Neural cell (in vitro differentiated cells): ENCODE measurements around the gene TNFAIP8L1.

Source experiments
- CTCF ChIP-seq: fragments of 450-650 bp; IDR thresholded peaks from 2 replicates; pipeline ENCODE4 v1.5.1; 2014; ENCODE audit warnings: antibody characterized with exemption, mild to moderate bottlenecking, moderate library complexity; ENCODE audit not compliant: poor library complexity, severe bottlenecking
- EZH2 ChIP-seq: fragments of 200-600, 300-800 bp; shearing (Covaris generic), sonication (generic); IDR thresholded peaks from 2 replicates; pipeline ENCODE4 v1.6.1; 2014; ENCODE audit warnings: antibody characterized with exemption, low read length, borderline replicate concordance, mild to moderate bottlenecking; ENCODE audit not compliant: insufficient read depth, poor library complexity, severe bottlenecking
- POLR2AphosphoS5 ChIP-seq: IDR thresholded peaks from 2 replicates; pipeline ENCODE4 v1.6.1; 2012
- RAD21 ChIP-seq: fragments of 450-650 bp; conservative IDR thresholded peaks from 2 replicates; pipeline ENCODE4 v1.6.1; 2014; ENCODE audit warnings: antibody characterized with exemption, mild to moderate bottlenecking, moderate library complexity
- REST ChIP-seq: IDR thresholded peaks from 2 replicates; pipeline ENCODE4 v1.6.1; 2012; ENCODE audit warnings: borderline replicate concordance
- TAF1 ChIP-seq: IDR thresholded peaks from 2 replicates; pipeline ENCODE4 v1.6.1; 2012; ENCODE audit warnings: low read depth

- peak; percentile 29 for TF ChIP-seq TAF1
- no peak for TF ChIP-seq CTCF
- TF ChIP-seq EZH2, result no peak
- TF ChIP-seq RAD21, result no peak
- TF ChIP-seq POLR2AphosphoS5, result peak; percentile 88
- TF ChIP-seq REST, result no peak
Observed at GRCh38 chr19:4669723-4670480, 30.6 kb downstream of the TNFAIP8L1 start, which contains the start of gene MYDGF.
